Measurements from ENCODE around the gene SEC61A2.

SEC61A2 gene

GRCh38 chr10:12195603-12196506 lies 66.4 kb downstream of the SEC61A2 start, which contains the start of the genes CDC123 and NUDT5:
CDC123 (plus strand) TSS chr10:12196188; CDS start chr10:12196246, 58 bp downstream.
NUDT5 (minus strand) TSS chr10:12195891; CDS start chr10:12186291, 9,600 bp downstream.
- peak; percentile 91 for FAIRE-seq
- DNase-seq (ENCODE audit: insufficient read length, low spot score), result peak; percentile 80

DNA sequence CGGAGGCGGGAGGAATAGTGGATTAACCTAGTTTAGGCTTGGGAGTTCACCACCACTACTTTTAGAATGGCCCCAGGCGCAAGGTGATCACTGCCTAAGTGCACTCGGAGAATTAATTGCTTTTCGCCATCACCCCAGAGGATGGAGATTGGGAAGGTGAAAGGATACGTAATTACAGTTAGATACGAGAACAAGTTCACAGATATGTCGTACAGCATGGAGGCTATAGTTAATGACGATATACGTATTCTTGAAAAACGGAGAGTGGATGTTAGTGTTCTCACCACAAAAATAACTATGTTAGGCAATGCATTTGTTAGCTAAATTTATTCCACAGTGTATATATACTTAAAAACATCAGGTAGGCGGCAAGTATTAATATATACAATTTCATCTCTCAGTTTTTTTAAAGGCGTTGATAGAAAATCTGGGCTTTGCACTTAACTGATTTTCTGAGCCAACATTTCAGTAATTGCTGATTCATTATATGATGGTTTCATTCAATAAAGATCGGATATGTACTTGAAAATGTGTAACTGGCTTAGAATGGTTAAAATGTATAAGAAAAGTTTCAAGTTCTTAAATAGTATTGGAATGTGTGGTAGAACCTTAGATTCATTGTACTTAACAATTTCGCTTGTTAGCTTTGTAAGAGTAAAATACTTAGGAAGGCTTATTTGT lies 67.2 kb downstream of the SEC61A2 start:
- DNase-seq (ENCODE audit: insufficient read length, low spot score), result no peak
- no peak for FAIRE-seq

DNA sequence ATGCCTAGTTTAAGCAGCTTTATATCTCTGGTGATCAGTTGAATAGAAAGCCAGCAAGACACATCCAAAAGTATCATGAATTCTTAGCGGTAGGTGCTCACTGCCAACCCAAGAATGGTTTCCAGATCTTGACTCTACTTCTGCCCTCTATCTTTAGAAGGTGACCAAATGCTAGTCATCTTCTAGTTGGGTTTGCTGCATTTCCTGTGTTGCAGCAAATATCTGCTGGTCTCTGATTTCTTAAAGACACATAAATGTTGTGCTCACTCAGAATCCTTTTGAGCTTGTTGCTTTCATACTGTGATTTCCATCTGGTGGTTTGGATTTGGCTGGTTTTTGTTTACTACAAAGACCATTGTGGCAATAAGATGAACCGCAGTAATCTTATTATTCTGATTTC lies 68.7 kb downstream of the SEC61A2 start:
- FAIRE-seq (no peak), DNase-seq (ENCODE audit: insufficient read length, low spot score) (no peak)

GRCh38 chr10:12200850-12201249 lies 71.4 kb downstream of the SEC61A2 start:
- FAIRE-seq (no peak), DNase-seq (ENCODE audit: insufficient read length, low spot score) (no peak)

DNA sequence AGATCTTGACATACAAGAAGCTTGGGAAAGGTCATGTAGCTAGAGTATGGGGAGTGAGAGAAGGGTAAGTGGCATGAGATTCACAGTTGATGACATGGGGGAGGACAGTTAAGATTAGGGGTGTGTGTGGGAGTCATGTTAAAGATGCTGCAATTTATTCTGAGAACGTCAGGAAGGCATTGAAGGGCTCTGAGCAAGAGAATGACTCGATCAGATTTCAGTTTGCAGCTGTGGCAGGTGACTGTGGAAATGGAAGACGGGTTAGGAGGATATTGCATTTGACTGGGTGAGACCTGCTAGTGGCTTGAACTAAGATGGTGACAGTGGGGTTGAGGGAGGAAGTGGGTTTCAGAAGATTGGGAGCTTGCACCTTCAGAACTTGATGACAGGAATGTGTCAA lies 72.1 kb downstream of the SEC61A2 start:
- no peak for FAIRE-seq
- DNase-seq (ENCODE audit: insufficient read length, low spot score), result no peak

DNA sequence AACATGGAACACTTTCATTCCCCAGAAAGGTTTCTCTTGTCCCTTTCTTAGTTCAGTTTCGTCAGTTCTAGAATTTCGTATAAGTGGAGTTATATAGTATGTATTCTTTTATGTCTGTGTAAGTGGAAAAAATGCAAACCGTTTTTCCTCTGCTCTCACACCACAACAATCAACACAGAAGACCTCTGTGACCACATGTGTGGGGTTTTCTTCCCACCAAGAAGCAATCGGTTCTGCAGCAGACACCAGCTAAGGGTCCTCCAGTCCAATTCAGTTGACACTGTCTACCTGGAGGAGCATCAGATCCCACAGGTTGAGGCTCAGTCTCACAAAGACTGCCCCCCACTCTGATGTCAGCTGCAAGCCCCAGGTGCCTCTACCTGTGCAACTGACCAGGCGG lies 72.7 kb downstream of the SEC61A2 start:
- DNase-seq (ENCODE audit: insufficient read length, low spot score) (no peak), FAIRE-seq (no peak)

DNA sequence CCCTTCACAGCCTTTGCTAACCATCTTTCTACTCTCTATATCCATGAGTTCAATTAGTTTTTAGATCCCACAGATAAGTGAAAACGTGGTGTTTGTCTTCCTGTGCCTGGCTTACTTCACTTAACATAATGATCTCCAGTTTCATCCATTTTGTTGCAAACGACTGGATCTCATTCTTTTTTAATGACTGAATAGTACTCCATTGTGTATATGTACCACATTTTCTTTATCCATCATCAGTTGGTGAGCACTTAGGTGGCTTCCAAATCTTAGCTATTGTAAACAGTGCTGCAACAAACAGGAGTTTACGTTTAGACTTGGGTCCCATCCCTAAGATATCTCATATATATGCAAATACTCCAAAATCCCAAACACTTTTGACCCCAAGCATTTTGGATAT lies 75.6 kb downstream of the SEC61A2 start:
- DNase-seq (ENCODE audit: insufficient read length, low spot score) (no peak), FAIRE-seq (no peak)

DNA sequence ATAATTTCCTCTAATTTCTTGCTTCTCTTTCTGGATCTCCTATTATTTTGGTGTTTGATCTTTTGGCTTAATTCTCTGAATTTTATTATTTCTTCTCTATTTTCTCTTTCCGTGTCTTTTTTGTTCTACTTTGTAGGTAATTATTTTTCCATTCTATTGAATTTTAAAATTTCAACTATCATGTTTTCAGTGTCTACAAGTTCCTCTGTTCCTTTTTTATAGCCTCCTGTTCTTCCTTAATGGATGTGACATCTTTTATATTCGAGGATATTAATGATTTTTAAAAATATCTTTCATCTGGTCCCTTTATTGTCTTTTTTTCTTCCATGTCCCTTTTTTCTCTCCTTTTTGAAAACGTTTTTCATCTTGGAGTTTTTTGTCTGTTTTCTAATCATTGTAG lies 77.6 kb downstream of the SEC61A2 start:
- FAIRE-seq, result no peak
- DNase-seq (ENCODE audit: insufficient read length, low spot score), result no peak

DNA sequence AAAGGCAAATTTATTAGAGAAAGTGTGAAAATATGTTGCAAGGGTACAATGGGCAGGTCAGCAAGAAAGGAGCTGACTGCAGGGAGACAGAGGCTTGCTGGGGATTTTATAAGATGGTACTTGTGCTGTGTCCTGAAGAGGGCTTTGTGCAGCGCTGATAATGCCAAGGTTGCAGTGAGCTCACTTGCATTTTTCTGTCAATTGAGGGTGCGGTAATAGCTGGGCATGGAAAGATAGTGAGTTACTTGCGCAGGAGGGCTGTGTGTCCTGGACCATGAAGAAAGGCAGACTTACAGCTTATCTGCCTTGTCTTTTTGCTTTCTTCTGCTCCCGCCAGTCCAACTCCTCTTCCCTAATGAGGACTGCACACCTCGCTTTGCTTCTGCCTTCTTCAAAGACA lies 79.0 kb downstream of the SEC61A2 start:
- DNase-seq (ENCODE audit: insufficient read length, low spot score), result no peak
- FAIRE-seq, result no peak

DNA sequence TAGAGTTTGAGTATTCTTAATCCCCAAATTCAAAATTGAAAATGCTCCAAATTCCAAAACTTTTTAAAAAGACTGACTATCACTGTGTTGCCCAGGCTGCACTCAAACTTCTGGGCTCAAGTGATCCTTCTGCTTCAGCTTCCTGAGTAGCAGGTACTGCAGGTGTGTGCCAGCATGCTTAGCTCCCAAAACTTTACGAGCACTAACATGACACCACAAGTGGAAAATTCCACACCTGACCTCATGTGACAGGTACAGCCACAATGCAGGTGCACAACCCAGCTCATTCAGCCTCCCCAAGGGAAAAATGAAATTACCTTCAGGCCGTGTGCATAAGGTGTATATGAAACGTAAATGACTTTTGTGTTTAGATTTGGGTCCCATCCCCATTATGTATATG lies 83.0 kb downstream of the SEC61A2 start:
- no peak for DNase-seq (ENCODE audit: insufficient read length, low spot score)
- no peak for FAIRE-seq

- DNase-seq (ENCODE audit: insufficient read length, low spot score) (no peak), FAIRE-seq (no peak)
These were observed 84.1 kb downstream of the SEC61A2 start for GRCh38 chr10:12213621-12214020.

DNA sequence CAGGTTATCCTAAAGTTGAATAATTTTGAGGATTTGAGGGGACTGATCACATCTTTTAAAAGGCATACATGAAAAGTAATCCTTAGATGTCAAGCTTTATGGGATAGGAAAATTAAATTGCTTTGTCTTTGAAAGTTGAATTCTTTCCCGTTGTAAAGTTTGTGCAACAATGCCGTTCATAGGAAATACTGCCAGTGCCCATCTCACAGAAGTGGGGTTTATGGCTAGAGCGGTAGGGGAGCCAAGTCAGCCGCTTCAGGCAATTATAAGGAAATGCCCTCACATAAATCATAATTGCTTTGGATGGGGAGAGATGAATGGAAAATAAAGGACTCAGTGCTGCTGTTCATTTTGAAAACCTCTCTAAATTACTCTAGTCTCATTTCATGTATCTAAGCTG lies 84.6 kb downstream of the SEC61A2 start:
- DNase-seq (ENCODE audit: insufficient read length, low spot score), result no peak
- peak; percentile 74 for FAIRE-seq

- DNase-seq (ENCODE audit: insufficient read length, low spot score) (no peak), FAIRE-seq (peak; percentile 88)
These were observed 85.3 kb downstream of the SEC61A2 start for GRCh38 chr10:12214763-12215218.
